Stimulated activated CD4-positive, alpha-beta T cell treated with anti-CD3 and anti-CD28 coated beads, Interleukin-15, amount 100 ng/mL, for 1 hour (primary cell): ENCODE measurements around the gene TNRC18.

ENCODE experiments used
- DNase-seq, 2 donors: peaks; one replicate each; pipeline ENCODE4 v3.0.0-alpha.2; 2020; ENCODE audit warnings: low read depth in 1 of 2, low spot score in 1 of 2

The TNRC18 gene

DNA sequence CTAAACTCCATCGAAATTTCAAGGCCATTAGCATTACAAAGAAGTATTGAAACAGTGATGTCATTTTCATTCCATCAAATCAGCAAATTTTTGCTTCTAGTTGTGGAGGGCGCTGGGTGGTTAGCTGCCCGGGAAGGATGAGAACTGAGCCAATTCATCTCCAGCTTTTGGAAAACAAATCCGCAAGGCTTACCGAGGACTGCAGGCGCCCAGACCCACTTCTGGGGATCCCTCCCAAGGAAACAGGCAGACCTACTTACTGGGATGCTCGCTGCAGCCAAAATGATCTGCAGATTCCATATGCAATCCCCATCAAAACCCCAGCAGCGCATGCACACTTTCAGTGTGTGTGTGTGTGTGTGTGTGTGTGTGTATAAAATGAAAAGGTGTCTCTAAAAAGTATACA lies 19.2 kb downstream of the TNRC18 start:
- no peak for DNase-seq

DNA sequence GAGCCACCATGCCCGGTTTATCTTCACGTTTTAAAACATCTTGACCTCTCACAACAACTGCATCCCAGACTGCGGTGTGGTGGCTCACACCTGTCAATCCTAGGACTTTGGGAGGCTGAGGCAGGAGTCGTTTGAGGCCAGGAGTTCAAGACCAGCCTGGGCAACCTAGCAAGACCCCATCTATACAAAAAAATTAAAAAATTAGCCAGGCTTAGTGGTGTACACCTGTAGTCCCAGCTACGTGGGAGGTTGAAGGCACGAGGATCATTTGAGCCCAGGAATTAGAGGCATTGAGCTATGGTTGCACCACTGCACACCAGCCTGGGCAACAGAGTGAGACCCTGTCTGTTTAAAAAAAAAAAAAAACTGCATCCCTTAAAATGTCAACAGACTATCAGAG lies 20.2 kb downstream of the TNRC18 start:
- no peak for DNase-seq

DNA sequence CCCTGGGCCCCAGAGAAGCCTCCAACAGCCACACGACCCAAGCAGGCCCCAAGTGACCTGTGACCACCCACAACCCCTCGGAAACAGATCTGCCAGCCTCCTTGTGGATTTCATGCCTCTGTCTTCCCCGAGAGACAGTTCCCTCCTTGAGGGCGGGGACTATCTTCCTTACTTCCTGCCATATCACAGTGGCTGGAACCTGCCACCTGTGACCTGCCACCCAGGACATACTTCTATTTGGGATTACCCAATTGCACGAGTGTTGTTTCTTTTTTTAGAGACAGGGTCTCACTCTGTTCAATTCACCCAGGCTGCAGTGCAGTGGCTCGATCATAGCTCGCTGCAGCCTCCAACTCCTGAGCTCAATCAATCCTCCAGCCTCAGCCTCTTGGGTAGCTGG lies 25.9 kb downstream of the TNRC18 start:
- no peak for DNase-seq

DNA sequence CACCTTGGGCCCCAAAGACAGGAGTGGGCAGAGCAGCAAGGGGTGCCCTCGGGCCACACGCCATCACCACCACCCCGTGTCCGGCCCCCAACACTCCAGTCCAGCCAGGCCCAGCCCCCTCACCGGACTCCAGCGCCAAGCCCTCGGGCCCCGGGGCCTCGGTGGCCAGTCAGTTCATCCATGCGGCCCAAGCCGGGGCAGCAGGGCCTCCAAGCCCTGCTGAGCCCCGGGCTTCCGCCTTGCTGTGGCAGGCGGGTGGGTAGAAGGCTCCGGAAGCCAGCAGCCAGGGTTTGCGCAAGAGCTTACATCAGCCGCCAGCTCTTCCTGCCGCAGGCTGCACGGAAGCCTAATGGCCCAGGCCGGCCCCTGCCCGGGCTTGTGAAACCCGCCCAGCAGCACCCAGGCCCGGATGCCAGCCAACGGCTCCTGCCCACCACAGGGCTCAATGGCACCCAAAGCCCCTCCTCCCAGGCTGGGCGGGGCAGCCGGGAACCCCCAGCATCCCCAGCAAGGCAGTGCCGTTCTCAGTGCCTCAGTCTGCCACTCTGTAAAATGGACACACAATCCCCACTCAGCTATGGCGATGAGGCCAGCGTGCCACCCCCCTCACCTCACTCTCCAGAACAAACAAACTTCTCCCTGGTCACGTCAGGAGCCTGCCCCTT lies 26.5 kb downstream of the TNRC18 start:
- DNase-seq, result peak; percentile 64 to 75

DNA sequence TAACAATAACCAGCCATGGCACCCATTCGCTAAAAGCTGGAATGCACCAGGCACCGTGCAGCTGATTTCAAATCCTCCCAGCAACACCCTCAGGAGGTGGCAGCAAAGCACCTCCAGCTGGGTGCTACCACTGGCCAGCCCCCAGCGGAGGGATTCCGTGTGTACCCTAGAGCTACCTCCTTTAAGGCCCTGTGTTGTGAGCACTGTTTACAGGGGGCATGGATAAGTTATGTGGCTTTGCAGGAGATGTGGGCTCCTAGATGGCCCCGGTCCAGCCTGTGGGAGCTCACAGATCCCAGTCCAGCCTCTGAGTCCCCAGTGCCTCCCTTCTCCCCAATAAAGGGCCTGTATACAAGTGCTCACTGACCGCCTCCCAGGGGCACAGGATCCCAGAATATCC lies 27.1 kb downstream of the TNRC18 start:
- DNase-seq, result peak; percentile 28 to 30

DNA sequence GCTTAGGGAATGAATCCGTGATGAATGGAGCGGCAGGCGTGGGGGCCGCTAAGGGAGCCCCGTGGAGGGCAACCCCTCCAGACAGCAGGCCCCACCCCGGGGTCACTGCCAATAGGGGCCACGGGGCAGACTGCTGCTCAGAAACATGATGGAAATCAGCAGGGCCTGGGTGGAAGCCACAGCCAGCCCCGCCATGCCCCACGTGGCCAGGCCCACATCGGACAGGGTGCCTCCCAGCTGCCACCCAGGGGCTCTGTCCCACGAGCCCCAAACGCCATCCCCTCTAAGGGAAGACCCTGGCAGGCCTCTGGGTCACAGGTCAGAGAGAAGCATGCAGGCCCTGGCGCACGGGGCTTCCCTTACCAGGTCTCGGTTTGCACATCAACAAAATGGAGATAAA lies 28.4 kb downstream of the TNRC18 start:
- no peak for DNase-seq

DNA sequence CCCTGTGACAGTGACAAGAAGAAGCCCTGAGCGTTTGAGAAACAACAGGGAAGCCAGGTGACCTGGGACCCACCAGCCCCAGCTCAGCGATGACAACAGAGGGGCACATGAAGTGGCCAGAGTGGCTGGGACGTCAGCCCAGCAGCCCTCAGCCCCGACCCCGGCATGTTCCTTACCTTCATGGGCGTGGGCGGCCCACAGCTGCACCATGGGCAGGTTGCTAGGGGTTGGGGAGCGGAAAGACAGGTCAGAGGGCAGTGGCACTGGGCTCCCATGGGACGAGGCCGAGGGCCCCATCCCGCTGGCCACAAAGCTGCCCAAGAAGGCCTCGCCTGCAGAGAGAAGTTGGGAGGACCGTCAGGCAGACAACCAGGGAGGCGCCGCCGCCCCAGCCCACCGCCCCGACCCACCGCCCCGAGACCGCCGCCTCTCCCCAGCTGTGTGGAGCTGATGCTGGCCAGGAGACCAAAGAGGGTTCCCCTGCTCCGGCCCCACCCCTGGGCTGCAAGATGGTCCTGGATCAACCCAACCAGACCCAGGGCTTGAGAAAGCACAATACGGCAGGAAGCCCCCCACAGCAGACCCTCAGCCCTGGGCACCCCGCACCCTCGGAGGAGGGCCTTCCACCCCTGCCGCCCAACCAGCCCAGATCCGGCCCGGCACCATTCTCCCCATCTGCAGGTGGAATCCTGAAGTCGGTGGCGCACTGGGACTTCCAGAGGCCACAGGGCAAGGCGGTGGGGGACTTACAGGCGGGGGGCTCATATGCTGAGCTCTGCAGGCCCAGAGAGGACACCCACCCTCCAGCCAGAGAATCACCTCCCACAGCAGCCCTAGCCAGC lies 29.1 kb downstream of the TNRC18 start:
- DNase-seq, result no peak

DNA sequence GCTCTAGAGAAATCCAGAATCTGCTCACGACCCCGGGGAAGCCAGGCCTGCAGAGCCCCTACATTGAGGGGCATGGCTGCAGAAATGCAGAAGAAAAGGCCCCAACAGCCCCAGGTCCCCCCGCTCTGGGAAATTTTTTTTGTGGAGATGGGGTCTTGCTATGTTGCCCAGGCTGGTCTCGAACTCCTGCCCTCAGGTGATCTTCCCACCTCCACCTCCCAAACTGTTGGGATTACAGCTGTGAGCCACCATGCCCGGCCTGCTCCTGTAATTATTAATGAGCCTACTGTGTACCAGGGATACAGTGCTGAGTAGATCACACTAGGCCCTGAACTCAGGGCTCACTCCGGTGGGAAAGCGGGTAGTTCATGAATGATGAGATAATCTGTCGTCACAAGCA lies 29.9 kb downstream of the TNRC18 start:
- DNase-seq, result no peak

DNA sequence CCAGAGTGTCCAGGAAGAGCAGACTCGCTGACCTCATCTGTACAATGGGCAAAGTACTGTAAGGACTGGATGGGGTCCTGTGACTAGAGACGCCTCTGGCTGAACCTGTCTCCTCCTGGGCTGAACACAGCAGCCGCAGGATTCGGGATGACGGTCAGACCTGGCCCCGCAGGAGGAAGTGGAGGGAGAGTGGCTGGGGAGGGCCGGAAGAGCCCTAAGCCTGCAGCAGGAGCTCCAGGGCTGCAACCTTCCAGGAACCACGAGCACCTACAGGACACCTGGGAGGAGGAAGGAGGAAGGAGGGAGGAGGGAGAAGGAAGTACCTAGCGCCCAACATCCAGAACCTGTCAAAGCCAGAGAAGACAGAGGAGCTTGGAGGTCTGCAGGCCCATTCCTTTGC lies 30.3 kb downstream of the TNRC18 start:
- no peak for DNase-seq

DNA sequence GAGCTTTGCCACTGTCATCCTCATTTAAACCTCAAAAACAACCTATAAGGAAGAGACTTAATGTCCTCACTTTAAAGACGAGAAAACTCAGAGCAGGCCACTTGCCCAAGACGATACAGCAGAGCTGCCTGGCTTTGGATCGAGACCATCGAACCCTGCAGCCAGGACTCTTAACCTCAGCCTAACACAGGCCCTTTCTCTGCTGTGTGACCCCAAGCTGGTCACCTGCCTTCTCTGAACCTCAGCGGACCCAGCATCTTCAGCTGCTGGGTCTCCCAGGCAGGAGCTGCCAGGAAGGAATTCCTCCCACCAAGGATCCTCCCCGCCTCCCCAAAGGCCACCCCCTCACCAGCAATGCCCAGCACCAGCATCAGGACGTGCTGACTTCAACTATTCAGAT lies 32.7 kb downstream of the TNRC18 start:
- DNase-seq, result no peak

DNA sequence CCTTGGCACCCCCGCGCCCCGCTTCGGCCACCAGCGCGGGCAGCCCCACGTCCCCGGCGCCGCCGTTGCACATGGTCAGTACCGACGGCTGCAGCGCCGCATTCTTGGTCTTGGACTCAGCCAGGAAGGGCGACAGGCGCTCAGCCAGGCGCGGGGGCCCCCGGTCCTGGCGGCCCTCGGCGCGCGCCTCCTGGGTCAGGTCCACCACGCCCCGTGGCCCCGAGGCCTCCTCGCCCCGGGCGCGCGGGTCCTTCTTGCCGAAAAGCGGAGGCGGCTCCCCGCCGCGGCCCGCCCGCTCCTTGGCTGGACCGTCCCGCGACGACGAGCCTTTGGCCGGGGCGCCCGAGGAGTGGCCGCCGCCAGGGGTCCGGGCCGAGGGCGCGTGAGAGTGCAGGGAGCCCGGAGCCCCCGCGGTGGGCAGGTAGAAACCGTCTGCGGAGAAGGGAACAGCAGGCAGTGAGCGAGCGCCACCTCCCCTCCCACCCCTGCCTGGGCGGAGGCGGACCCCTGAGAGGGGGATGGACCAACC lies 34.7 kb downstream of the TNRC18 start:
- DNase-seq, result no peak

DNA sequence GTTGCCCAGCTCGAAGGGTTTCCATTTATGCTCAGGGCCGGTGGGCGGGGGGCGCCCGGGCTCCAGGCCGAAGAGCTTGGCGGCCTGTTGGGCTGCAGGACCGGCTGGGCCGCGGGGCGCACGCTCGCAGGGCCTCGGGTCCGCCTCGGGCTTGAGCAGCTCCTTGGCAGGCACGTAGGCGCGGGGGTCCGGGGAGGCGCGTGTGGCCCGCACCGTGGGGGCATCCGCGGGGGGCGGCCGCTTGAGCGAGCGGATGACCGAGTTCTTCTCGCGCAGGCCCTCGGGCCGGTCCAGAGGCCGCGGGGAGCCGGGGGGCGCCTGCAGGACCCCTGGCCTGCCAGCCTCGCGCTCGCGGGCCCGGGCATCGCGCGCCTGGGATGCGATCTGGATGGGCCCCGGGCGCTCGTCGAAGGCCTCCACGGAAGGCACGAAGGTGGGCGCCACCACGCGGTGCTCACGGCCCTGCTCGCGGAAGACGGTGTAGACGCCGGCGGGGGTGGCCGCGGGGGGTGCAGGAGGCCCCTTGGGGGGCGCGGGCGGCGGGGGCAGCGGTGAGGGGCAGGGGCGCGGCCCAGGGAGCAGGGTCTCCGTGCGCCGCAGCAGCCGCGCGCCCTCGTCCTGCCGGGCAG lies 35.2 kb downstream of the TNRC18 start:
- no peak for DNase-seq

DNA sequence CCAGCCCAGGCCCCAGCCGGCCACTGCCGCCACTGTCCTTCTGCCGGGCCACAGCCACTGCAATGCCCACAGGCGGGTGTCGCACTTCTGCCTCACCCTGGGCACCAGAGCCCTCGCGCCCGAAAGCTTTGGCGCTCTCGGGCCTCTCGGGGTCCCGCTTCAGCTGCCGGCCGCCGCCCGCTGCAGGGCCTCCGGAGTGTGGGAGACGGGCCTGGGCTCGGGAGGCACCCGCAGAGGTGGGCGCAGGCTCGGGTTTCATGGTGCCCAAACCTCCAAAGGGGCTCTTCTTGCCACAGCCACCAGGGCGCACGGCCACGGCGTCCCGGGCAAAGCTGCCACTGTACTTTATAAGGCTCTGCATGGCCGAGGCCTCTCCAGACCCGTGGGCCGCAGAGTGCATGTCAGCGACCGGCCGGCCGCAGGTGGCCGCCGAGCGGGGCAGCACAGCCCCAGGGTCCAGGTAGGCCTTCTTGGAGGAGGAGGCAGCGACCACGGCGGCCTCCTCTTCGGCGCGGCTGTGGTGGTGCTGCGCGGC lies 35.9 kb downstream of the TNRC18 start:
- no peak for DNase-seq

DNA sequence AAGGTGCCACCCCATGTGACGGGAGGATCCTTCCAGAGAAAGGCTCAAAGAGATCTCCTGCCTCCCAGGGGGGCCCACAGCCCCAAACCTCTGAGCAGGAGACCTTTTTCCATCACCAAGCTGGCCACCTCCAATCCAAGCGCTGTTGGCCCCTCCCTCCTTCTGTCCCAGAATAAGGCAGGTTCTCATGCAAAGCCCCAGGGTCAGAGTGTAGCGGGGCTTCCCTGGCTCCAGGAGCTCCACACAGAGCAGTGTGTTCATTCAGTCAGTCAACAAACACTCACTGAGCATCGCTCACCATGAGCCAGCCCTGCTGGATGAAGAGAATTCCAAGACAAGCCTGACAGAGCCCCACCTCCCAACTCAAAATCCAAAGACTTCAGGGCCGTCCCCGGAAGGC lies 39.0 kb downstream of the TNRC18 start:
- DNase-seq, result no peak

DNA sequence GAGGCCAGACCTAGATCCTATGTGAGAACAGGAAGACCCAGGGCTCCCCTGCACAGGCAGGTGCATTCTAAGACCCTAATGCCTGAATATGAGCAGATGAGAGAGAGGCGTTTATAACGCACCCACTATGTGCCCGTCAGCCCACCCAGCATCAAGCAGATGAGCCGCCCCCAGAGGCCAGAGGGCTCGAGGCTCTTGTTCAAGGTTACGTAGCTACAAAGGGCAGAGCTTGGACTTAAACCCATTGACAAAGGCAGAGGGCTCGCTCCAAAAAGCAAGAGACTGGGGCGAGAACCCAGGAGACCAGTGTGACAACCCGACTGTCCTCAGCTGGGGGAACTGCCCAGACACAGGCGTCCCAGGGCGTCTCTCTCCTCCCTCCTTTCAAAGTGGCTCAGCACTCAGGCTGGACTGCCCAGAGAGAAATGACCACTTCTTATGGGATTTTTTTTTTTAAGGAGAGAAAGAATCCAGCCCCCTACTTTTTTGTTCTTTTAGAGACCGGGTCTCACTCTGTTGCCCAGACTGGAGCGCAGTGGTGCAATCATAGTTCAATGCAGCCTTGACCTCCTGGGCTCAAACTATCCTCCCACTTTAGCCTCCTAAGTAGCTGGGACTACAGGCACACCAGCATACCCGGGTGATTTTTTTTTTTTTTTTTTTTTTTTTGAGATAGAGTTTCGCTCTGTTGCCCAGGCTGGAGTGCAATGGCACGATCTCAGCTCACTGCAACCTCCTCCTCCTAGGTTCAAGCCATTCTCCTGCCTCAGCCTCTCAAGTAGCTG lies 40.1 kb downstream of the TNRC18 start:
- DNase-seq, result no peak

DNA sequence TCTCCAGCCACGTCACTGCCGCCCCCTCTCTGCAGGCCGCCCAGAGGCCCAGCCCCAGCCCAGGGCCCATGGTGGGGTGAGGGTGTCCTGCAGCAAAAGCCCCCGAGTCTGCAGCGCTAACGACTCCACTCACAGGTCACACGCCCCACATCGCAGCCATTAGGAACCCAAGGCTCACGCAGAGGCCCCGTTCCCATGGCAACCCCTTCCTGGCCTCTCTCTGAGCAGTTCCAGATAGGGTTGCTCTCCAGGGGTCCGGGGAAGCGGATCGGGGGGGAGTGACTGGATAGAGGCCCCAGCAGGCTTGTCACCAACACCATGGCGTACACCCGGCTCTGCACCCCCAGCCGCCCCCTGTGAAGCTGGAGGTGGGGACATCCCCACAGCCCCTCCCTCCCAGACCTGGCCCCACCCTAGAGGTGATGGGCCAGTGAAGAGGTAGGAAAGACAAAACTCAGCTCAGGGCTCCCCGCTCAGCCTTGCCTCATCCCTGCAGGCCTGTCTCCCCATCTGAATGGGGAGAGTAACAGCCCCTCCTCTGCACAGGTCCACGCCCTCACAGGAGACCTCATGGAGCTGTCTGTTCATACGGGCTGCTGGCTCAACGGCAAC lies 41.2 kb downstream of the TNRC18 start:
- DNase-seq, result no peak

DNA sequence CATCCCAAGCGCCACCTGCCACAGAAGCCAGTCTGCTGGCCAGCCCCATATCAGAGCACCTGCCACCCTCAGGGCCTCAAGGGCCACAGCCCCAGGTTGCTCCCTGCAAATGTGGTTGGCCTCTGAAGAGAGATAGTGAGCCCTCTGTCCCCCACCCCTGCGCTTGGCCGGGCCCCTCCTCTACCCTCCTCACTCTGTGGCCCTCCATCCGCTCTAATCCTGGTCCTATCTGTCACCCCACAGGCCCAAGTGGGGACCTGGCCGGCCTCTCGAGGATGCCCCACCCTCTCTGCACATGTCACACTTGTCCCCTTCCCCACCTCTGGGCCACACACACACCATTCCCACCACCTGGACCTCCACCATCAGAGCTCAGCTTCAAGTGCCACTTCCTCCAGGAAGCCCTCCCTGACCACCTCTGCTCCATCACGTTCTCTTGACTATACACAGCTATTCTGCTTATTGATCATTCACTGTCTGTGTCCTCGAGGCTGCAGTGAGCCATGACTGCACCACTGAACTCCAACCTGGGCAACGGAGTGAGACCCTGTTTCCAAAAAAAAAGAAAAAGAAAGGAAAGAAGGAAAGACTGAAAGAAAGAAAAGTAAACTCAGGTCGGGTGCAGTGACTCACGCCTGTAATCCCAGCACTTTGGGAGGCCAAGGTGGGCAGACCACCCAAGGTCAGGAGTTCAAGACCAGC lies 42.4 kb downstream of the TNRC18 start:
- no peak for DNase-seq

DNA sequence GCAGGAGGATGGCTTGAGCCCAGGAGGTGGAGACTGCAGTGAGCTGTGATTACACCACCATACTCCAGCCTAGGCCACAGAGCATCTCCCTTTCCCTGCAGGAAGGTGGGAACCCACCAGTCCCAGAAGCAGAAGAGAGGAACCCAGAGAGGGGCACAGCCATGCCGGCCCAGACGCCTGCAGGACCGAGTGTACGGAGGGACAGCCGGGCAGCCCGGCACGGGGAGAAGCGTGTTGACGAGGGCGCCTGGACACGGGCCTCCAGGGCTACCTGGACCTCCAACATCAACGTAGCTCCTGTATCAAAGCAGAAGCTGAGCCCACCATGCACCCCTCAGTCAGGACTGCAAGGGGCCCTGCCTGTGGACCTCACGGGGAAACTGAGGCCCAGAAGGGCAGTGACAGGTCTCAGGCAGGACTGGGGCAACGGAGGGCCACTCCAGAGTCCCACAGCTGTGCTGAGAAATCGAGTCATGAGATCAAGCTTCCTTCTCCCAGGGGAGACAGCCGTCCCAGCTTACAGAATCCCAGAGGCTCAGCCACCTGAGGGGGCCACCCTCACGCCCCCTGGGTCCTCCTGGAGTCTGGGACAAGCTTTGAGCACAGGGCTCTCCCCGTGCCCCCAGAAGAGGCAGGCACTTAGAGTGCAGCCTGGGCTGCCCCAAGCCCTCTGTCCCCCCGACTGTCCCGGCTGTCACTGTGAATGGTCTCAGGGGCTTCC lies 43.1 kb downstream of the TNRC18 start:
- DNase-seq, result no peak

DNA sequence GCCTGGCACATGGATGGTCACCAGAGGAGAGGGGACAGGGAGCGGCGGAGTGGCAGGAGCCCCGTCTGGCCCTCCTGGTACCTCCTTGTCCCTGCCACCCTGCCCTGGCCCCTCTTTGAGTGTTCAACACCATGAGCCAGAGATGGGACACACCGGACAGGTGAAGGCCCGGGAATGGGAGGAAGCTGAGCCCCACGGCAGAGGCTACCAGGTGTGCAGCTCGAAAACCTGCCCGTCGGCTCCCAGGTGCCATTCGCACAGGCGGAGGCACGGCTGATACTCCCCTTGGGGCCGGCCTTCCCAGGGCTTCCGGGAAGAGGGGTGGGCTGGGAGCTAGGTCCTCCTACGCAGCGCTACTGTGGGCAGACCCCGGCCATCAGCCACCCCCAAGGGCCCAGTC lies 44.1 kb downstream of the TNRC18 start:
- no peak for DNase-seq
